A549 (cell line): ENCODE measurements around the gene UQCC2.

Experiments
- EHMT2 ChIP-seq: fragments of 200-600 bp; sonication (generic); IDR thresholded peaks from 2 replicates; pipeline ENCODE4 v1.6.1; 2016; ENCODE audit warnings: antibody characterized with exemption, low read depth, mild to moderate bottlenecking, moderate library complexity
- FOXS1 ChIP-seq: fragments of 250-450 bp; sonication (Bioruptor Pico); IDR thresholded peaks from 2 replicates; pipeline ENCODE4 v1.5.0; 2020; ENCODE audit warnings: mild to moderate bottlenecking, moderate library complexity
- HMGXB4 ChIP-seq: fragments of 250-450 bp; sonication (Bioruptor Pico); IDR thresholded peaks from 2 replicates; pipeline ENCODE4 v1.5.0; 2021; ENCODE audit warnings: mild to moderate bottlenecking, moderate library complexity, borderline replicate concordance
- MYC ChIP-seq: IDR thresholded peaks from 2 replicates; pipeline ENCODE4 v1.6.1; 2012; ENCODE audit warnings: mild to moderate bottlenecking, inconsistent platforms, low read length, improper control_type of control experiment, borderline replicate concordance
- PHF8 ChIP-seq: fragments of 200-600 bp; sonication (generic); IDR thresholded peaks from 2 replicates; pipeline ENCODE4 v1.6.1; 2016; ENCODE audit warnings: low read depth, mild to moderate bottlenecking, antibody characterized with exemption, moderate library complexity, borderline replicate concordance
- POLR2A ChIP-seq: IDR thresholded peaks from 2 replicates; pipeline ENCODE4 v1.6.1; 2012; ENCODE audit warnings: mild to moderate bottlenecking, low read length
- RFX5 ChIP-seq: fragments of 450-650 bp; IDR thresholded peaks from 2 replicates; pipeline ENCODE4 v1.7.1; 2014; ENCODE audit warnings: antibody characterized with exemption, mild to moderate bottlenecking, moderate library complexity
- RNF2 ChIP-seq: fragments of 200-600 bp; sonication (generic); IDR thresholded peaks from 2 replicates; pipeline ENCODE4 v1.6.1; 2016; ENCODE audit warnings: low read depth, mild to moderate bottlenecking, antibody characterized with exemption, moderate library complexity, borderline replicate concordance
- TF ChIP-seq, protein P1 (sequence below): fragments of >200 bp; sonication (Bioruptor Twin); formaldehyde crosslinking; IDR thresholded peaks from 3 replicates; pipeline ENCODE4 v1.5.1; 2016

DNA sequence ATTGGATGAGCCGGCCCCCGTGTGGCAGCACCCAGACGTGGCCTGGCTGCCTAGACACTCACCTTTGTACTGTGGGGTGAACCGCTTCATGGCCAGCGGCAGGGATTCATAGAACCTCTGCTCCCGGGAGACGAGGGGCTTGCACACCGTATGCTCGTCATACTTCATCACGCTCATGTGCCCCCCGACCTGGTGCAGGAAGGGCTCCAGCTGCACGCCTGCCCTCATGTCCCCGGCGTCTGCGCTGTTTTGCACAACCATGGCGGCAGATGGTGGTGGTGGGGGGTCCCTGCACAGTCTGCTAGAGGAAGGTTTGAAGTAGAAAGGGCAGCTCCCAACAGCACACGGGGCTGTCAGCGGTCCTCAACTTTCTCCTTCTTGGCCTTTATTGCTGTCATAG lies 23.7 kb upstream of the UQCC2 start:
- TF ChIP-seq MYC: no peak
- TF ChIP-seq RNF2: no peak
- no peak for TF ChIP-seq POLR2A
- TF ChIP-seq, protein P1, sequence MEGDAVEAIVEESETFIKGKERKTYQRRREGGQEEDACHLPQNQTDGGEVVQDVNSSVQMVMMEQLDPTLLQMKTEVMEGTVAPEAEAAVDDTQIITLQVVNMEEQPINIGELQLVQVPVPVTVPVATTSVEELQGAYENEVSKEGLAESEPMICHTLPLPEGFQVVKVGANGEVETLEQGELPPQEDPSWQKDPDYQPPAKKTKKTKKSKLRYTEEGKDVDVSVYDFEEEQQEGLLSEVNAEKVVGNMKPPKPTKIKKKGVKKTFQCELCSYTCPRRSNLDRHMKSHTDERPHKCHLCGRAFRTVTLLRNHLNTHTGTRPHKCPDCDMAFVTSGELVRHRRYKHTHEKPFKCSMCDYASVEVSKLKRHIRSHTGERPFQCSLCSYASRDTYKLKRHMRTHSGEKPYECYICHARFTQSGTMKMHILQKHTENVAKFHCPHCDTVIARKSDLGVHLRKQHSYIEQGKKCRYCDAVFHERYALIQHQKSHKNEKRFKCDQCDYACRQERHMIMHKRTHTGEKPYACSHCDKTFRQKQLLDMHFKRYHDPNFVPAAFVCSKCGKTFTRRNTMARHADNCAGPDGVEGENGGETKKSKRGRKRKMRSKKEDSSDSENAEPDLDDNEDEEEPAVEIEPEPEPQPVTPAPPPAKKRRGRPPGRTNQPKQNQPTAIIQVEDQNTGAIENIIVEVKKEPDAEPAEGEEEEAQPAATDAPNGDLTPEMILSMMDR: no peak
- no peak for TF ChIP-seq RFX5
- TF ChIP-seq HMGXB4 (CRISPR knock-in tag): no peak
- TF ChIP-seq EHMT2: no peak
- TF ChIP-seq FOXS1 (CRISPR knock-in tag): no peak
- TF ChIP-seq PHF8: no peak
